HEK293 (cell line): ENCODE results near the gene N4BP2L2.

Experiments
- CTCF ChIA-PET: fragments of 350-600 bp; formaldehyde crosslinking; extraction: SDS; loops from one replicate; lab custom pipeline; 2021; ENCODE audit warnings: antibody characterized with exemption; lab: Yijun Ruan, JAX
- POLR2A ChIA-PET: fragments of 300-600 bp; formaldehyde crosslinking; extraction: SDS; loops from one replicate; lab custom pipeline; 2020; ENCODE audit warnings: antibody characterized with exemption, inconsistent platforms; lab: Yijun Ruan, JAX
- H3K27ac ChIP-seq: fragments of 200-500 bp; sonication (Bioruptor generic); 2 replicates; pipeline ENCODE4 v1.5.1; 2014; ENCODE audit warnings: low read depth, low read length, control low read depth, inconsistent platforms; ENCODE audit errors: extremely low read depth
- H3K36me3 ChIP-seq, 2 experiments: fragments of 200-500 bp in 1 of 2; sonication (Bioruptor generic) in 1 of 2; 1 replicate in 1 of 2; 2 replicates in 1 of 2; pipeline ENCODE4 v1.5.1; 2014 to 2017; ENCODE audit warnings: inconsistent platforms in 2 of 2, low read length in 2 of 2; ENCODE audit not compliant: control insufficient read depth in 2 of 2, insufficient read depth in 1 of 2
- H3K4me1 ChIP-seq: fragments of 200-500 bp; sonication (Bioruptor generic); 2 replicates; pipeline ENCODE4 v1.5.1; 2014; ENCODE audit warnings: mild to moderate bottlenecking, low read length, inconsistent platforms; ENCODE audit not compliant: control insufficient read depth, insufficient read depth
- H3K4me3 ChIP-seq: 2 replicates; pipeline ENCODE4 v1.5.1; 2011; ENCODE audit warnings: low read depth, mild to moderate bottlenecking, control low read depth, low read length, moderate library complexity
- H3K9me3 ChIP-seq: fragments of 200-500 bp; sonication (Bioruptor generic); 2 replicates; pipeline ENCODE4 v1.5.1; 2014; ENCODE audit warnings: low read depth, low read length, inconsistent platforms; ENCODE audit not compliant: control insufficient read depth, insufficient read depth
- IKZF3 ChIP-seq: fragments of 450-650 bp; IDR thresholded peaks from 2 replicates; pipeline ENCODE4 v1.5.0; 2018; ENCODE audit warnings: missing biosample characterization, mild to moderate bottlenecking, missing genetic modification characterization, moderate library complexity
- MEIS1 ChIP-seq: sonication (generic); formaldehyde crosslinking; IDR thresholded peaks from 2 replicates; pipeline ENCODE4 v1.8.1; 2022; ENCODE audit warnings: missing genetic modification reagents, mild to moderate bottlenecking, borderline replicate concordance
- PRDM1 ChIP-seq: fragments of 450-650 bp; formaldehyde crosslinking; IDR thresholded peaks from 2 replicates; pipeline ENCODE4; 2016; ENCODE audit warnings: missing biosample characterization, missing genetic modification characterization
- YY2 ChIP-seq: fragments of 450-650 bp; formaldehyde crosslinking; IDR thresholded peaks from 2 replicates; pipeline ENCODE4 v1.5.1; 2016; ENCODE audit warnings: missing biosample characterization, missing genetic modification characterization
- ZFHX2 ChIP-seq: fragments of 450-650 bp; formaldehyde crosslinking; conservative IDR thresholded peaks from 2 replicates; pipeline ENCODE4 v1.5.1; 2016; ENCODE audit warnings: missing biosample characterization, missing genetic modification characterization
- ZFP41 ChIP-seq: fragments of 450-650 bp; formaldehyde crosslinking; IDR thresholded peaks from 2 replicates; pipeline ENCODE4 v1.5.1; 2016; ENCODE audit warnings: missing biosample characterization, missing genetic modification characterization, borderline replicate concordance
- ZFP69B ChIP-seq: fragments of 450-650 bp; formaldehyde crosslinking; IDR thresholded peaks from 2 replicates; pipeline ENCODE4 v1.5.1; 2016; ENCODE audit warnings: missing biosample characterization, missing genetic modification characterization
- ZNF132 ChIP-seq: fragments of 450-650 bp; formaldehyde crosslinking; IDR thresholded peaks from 2 replicates; pipeline ENCODE4 v1.5.1; 2017; ENCODE audit warnings: missing biosample characterization, missing genetic modification characterization, borderline replicate concordance
- ZNF426 ChIP-seq: fragments of 450-650 bp; formaldehyde crosslinking; IDR thresholded peaks from 2 replicates; pipeline ENCODE4 v1.5.1; 2017; ENCODE audit warnings: missing biosample characterization, missing genetic modification characterization, mild to moderate bottlenecking, inconsistent platforms, moderate library complexity
- ZNF585B ChIP-seq: fragments of 450-650 bp; formaldehyde crosslinking; IDR thresholded peaks from 2 replicates; pipeline ENCODE4 v1.5.1; 2016; ENCODE audit warnings: missing biosample characterization, missing genetic modification characterization
- ZNF610 ChIP-seq: fragments of 450-650 bp; formaldehyde crosslinking; IDR thresholded peaks from 2 replicates; pipeline ENCODE4 v1.5.1; 2016; ENCODE audit warnings: missing biosample characterization, missing genetic modification characterization, borderline replicate concordance
- ZNF785 ChIP-seq: fragments of 450-650 bp; formaldehyde crosslinking; IDR thresholded peaks from 2 replicates; pipeline ENCODE4 v1.5.1; 2016; ENCODE audit warnings: missing biosample characterization, missing genetic modification characterization
- ZNF830 ChIP-seq: fragments of 450-650 bp; IDR thresholded peaks from 2 replicates; pipeline ENCODE4 v1.5.0; 2018; ENCODE audit warnings: missing biosample characterization, missing genetic modification characterization, low read depth, mild to moderate bottlenecking, moderate library complexity
- TF ChIP-seq, protein P1 (sequence below): fragments of 450-650 bp; formaldehyde crosslinking; conservative IDR thresholded peaks from 2 replicates; pipeline ENCODE4 v1.5.1; 2016; ENCODE audit warnings: low read depth, missing biosample characterization, missing genetic modification characterization
- TF ChIP-seq, protein P2 (sequence below): fragments of 450-650 bp; formaldehyde crosslinking; IDR thresholded peaks from 2 replicates; pipeline ENCODE4 v1.5.1; 2016; ENCODE audit warnings: missing biosample characterization, missing genetic modification characterization, borderline replicate concordance
- TF ChIP-seq, protein P3 (sequence below): fragments of 450-650 bp; formaldehyde crosslinking; IDR thresholded peaks from 2 replicates; pipeline ENCODE4 v1.5.1; 2016; ENCODE audit warnings: missing biosample characterization, missing genetic modification characterization
- TF ChIP-seq, protein P4 (sequence below): fragments of 450-650 bp; formaldehyde crosslinking; IDR thresholded peaks from 2 replicates; pipeline ENCODE4 v1.5.1; 2017; ENCODE audit warnings: missing biosample characterization, missing genetic modification characterization
- TF ChIP-seq, protein P5 (sequence below): fragments of 450-650 bp; formaldehyde crosslinking; IDR thresholded peaks from 2 replicates; pipeline ENCODE4 v1.5.1; 2016; ENCODE audit warnings: missing biosample characterization, missing genetic modification characterization, low read depth

The N4BP2L2 gene

DNA sequence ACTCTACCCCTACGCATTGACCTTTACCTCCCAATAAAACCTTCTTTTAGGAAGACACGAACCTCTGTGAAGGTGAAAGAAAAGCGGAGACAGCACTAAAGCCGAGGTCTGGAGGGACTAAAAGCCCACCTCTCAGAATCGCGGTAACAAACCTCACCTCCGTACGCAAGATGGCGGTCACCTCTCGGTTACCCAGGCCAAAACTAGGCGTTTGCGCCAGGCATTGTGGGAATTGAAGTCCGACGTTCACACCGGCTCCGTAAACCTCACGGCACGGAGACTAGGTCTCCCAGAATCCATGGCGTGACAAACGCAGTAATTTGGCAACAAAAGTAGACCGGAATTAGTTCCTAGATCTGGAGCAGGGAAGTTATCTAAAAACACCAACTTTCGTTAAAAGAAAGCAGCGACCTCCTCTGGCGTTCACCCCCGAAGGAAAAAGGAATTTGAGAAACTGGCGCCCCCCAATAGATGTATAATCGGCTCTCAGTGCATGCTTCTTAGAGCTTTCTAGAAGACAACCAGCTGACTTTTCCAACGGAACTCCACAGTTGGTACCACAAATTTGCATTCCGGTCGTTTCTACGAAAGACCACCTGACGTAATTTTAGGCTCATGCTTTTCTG lies at the start of gene N4BP2L2:
Gene N4BP2L2, minus strand, starts transcription at position 175 of the 626 bp plus-strand sequence. CDS start 1,768 bp downstream, outside the sequence.
- H3K4me1 ChIP-seq, result no peaks in the 10 kb centered on the region; the same call in 1 of the 2 replicates
- H3K36me3 ChIP-seq, result peaks cover 14 to 25% of the 10 kb centered on the region in 2 experiments; a peak in 2 of 3 replicates
- no peaks in the 10 kb centered on the region for H3K9me3 ChIP-seq
- H3K27ac ChIP-seq, result peak within 1 kb of the TSS; percentile 79
- peak within 1 kb of the TSS; percentile 77 for H3K4me3 ChIP-seq
- ChIA-PET CTCF (interaction anchor here (0.6 kb wide), 1 partner anchor 8 kb away, joined by 3 read pairs; no protein-coding TSS in a partner anchor), POLR2A (interaction anchor here (1.1 kb wide), 1 partner anchor 111 kb away, joined by 3 read pairs; the partner anchor contains the start of gene N4BP2L1)
- no peak for TF ChIP-seq ZNF585B (tag by site-specific recombination)
- TF ChIP-seq, protein P1, sequence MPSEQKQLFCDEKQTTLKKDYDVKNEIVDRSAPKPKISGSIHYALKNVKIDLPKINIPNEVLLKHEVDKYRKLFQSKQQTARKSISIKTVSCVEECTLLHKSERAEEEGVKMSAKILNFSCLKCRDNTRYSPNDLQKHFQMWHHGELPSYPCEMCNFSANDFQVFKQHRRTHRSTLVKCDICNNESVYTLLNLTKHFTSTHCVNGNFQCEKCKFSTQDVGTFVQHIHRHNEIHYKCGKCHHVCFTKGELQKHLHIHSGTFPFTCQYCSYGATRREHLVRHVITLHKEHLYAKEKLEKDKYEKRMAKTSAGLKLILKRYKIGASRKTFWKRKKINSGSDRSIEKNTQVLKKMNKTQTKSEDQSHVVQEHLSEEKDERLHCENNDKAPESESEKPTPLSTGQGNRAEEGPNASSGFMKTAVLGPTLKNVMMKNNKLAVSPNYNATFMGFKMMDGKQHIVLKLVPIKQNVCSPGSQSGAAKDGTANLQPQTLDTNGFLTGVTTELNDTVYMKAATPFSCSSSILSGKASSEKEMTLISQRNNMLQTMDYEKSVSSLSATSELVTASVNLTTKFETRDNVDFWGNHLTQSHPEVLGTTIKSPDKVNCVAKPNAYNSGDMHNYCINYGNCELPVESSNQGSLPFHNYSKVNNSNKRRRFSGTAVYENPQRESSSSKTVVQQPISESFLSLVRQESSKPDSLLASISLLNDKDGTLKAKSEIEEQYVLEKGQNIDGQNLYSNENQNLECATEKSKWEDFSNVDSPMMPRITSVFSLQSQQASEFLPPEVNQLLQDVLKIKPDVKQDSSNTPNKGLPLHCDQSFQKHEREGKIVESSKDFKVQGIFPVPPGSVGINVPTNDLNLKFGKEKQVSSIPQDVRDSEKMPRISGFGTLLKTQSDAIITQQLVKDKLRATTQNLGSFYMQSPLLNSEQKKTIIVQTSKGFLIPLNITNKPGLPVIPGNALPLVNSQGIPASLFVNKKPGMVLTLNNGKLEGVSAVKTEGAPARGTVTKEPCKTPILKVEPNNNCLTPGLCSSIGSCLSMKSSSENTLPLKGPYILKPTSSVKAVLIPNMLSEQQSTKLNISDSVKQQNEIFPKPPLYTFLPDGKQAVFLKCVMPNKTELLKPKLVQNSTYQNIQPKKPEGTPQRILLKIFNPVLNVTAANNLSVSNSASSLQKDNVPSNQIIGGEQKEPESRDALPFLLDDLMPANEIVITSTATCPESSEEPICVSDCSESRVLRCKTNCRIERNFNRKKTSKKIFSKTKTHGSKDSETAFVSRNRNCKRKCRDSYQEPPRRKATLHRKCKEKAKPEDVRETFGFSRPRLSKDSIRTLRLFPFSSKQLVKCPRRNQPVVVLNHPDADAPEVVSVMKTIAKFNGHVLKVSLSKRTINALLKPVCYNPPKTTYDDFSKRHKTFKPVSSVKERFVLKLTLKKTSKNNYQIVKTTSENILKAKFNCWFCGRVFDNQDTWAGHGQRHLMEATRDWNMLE, result peak; percentile 85
- TF ChIP-seq MEIS1 (CRISPR knock-in tag), result no peak
- TF ChIP-seq ZNF785 (tag by site-specific recombination), result no peak
- TF ChIP-seq, protein P2, sequence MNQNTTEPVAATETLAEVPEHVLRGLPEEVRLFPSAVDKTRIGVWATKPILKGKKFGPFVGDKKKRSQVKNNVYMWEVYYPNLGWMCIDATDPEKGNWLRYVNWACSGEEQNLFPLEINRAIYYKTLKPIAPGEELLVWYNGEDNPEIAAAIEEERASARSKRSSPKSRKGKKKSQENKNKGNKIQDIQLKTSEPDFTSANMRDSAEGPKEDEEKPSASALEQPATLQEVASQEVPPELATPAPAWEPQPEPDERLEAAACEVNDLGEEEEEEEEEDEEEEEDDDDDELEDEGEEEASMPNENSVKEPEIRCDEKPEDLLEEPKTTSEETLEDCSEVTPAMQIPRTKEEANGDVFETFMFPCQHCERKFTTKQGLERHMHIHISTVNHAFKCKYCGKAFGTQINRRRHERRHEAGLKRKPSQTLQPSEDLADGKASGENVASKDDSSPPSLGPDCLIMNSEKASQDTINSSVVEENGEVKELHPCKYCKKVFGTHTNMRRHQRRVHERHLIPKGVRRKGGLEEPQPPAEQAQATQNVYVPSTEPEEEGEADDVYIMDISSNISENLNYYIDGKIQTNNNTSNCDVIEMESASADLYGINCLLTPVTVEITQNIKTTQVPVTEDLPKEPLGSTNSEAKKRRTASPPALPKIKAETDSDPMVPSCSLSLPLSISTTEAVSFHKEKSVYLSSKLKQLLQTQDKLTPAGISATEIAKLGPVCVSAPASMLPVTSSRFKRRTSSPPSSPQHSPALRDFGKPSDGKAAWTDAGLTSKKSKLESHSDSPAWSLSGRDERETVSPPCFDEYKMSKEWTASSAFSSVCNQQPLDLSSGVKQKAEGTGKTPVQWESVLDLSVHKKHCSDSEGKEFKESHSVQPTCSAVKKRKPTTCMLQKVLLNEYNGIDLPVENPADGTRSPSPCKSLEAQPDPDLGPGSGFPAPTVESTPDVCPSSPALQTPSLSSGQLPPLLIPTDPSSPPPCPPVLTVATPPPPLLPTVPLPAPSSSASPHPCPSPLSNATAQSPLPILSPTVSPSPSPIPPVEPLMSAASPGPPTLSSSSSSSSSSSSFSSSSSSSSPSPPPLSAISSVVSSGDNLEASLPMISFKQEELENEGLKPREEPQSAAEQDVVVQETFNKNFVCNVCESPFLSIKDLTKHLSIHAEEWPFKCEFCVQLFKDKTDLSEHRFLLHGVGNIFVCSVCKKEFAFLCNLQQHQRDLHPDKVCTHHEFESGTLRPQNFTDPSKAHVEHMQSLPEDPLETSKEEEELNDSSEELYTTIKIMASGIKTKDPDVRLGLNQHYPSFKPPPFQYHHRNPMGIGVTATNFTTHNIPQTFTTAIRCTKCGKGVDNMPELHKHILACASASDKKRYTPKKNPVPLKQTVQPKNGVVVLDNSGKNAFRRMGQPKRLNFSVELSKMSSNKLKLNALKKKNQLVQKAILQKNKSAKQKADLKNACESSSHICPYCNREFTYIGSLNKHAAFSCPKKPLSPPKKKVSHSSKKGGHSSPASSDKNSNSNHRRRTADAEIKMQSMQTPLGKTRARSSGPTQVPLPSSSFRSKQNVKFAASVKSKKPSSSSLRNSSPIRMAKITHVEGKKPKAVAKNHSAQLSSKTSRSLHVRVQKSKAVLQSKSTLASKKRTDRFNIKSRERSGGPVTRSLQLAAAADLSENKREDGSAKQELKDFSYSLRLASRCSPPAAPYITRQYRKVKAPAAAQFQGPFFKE (tag by site-specific recombination), result no peak
- TF ChIP-seq YY2 (tag by site-specific recombination), result peak; percentile 73
- TF ChIP-seq, protein P3, sequence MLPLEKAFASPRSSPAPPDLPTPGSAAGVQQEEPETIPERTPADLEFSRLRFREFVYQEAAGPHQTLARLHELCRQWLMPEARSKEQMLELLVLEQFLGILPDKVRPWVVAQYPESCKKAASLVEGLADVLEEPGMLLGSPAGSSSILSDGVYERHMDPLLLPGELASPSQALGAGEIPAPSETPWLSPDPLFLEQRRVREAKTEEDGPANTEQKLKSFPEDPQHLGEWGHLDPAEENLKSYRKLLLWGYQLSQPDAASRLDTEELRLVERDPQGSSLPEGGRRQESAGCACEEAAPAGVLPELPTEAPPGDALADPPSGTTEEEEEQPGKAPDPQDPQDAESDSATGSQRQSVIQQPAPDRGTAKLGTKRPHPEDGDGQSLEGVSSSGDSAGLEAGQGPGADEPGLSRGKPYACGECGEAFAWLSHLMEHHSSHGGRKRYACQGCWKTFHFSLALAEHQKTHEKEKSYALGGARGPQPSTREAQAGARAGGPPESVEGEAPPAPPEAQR, result no peak
- TF ChIP-seq ZNF426 (tag by site-specific recombination), result no peak
- TF ChIP-seq ZNF830 (tag by site-specific recombination), result no peak
- peak; percentile 86 for TF ChIP-seq PRDM1
- TF ChIP-seq, protein P4, sequence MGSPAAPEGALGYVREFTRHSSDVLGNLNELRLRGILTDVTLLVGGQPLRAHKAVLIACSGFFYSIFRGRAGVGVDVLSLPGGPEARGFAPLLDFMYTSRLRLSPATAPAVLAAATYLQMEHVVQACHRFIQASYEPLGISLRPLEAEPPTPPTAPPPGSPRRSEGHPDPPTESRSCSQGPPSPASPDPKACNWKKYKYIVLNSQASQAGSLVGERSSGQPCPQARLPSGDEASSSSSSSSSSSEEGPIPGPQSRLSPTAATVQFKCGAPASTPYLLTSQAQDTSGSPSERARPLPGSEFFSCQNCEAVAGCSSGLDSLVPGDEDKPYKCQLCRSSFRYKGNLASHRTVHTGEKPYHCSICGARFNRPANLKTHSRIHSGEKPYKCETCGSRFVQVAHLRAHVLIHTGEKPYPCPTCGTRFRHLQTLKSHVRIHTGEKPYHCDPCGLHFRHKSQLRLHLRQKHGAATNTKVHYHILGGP (tag by site-specific recombination), result peak; percentile 54; the same call in 1 of the 2 replicates
- no peak for TF ChIP-seq ZFHX2 (tag by site-specific recombination)
- TF ChIP-seq, protein P5, sequence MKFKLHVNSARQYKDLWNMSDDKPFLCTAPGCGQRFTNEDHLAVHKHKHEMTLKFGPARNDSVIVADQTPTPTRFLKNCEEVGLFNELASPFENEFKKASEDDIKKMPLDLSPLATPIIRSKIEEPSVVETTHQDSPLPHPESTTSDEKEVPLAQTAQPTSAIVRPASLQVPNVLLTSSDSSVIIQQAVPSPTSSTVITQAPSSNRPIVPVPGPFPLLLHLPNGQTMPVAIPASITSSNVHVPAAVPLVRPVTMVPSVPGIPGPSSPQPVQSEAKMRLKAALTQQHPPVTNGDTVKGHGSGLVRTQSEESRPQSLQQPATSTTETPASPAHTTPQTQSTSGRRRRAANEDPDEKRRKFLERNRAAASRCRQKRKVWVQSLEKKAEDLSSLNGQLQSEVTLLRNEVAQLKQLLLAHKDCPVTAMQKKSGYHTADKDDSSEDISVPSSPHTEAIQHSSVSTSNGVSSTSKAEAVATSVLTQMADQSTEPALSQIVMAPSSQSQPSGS (tag by site-specific recombination), result peak; percentile 38; the same call in 1 of the 2 replicates
- TF ChIP-seq ZFP69B, result no peak
- no peak for TF ChIP-seq ZFP41 (tag by site-specific recombination)
- TF ChIP-seq ZNF610 (tag by site-specific recombination), result no peak
- no peak for TF ChIP-seq ZNF132 (tag by site-specific recombination)
- peak; percentile 95 for TF ChIP-seq IKZF3 (tag by site-specific recombination)
